ENCODE results near the gene FRMD4A.

The FRMD4A gene

DNA sequence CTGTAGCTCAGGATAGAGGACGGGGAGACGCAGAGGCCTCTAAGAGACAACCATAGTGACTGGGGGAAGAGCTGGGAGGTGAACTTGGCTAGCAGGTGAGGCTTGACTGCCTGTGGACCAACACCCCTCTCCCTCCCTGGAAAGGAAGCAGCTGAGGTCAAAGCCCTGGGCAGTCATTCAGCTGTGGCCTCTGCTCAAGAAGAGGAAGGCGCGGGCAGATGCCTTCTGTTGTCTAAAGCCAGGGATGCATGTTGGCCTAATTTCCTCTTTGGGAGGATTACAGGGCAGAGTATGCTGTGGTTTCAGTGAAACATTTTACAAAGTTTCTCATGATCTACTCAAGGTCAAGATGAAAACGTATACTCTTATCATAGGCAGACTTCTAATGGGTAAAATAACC is 416.8 kb downstream of the FRMD4A start:
- TF ChIP-seq, protein P1, sequence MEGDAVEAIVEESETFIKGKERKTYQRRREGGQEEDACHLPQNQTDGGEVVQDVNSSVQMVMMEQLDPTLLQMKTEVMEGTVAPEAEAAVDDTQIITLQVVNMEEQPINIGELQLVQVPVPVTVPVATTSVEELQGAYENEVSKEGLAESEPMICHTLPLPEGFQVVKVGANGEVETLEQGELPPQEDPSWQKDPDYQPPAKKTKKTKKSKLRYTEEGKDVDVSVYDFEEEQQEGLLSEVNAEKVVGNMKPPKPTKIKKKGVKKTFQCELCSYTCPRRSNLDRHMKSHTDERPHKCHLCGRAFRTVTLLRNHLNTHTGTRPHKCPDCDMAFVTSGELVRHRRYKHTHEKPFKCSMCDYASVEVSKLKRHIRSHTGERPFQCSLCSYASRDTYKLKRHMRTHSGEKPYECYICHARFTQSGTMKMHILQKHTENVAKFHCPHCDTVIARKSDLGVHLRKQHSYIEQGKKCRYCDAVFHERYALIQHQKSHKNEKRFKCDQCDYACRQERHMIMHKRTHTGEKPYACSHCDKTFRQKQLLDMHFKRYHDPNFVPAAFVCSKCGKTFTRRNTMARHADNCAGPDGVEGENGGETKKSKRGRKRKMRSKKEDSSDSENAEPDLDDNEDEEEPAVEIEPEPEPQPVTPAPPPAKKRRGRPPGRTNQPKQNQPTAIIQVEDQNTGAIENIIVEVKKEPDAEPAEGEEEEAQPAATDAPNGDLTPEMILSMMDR (IDR thresholded peaks at IDR 0.05; ENCODE audit: insufficient read depth, low read length), result no peak
- TF ChIP-seq GABPA (IDR thresholded peaks at IDR 0.05; ENCODE audit: low read depth), result no peak
- TF ChIP-seq, protein P2, sequence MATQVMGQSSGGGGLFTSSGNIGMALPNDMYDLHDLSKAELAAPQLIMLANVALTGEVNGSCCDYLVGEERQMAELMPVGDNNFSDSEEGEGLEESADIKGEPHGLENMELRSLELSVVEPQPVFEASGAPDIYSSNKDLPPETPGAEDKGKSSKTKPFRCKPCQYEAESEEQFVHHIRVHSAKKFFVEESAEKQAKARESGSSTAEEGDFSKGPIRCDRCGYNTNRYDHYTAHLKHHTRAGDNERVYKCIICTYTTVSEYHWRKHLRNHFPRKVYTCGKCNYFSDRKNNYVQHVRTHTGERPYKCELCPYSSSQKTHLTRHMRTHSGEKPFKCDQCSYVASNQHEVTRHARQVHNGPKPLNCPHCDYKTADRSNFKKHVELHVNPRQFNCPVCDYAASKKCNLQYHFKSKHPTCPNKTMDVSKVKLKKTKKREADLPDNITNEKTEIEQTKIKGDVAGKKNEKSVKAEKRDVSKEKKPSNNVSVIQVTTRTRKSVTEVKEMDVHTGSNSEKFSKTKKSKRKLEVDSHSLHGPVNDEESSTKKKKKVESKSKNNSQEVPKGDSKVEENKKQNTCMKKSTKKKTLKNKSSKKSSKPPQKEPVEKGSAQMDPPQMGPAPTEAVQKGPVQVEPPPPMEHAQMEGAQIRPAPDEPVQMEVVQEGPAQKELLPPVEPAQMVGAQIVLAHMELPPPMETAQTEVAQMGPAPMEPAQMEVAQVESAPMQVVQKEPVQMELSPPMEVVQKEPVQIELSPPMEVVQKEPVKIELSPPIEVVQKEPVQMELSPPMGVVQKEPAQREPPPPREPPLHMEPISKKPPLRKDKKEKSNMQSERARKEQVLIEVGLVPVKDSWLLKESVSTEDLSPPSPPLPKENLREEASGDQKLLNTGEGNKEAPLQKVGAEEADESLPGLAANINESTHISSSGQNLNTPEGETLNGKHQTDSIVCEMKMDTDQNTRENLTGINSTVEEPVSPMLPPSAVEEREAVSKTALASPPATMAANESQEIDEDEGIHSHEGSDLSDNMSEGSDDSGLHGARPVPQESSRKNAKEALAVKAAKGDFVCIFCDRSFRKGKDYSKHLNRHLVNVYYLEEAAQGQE (IDR thresholded peaks at IDR 0.05; ENCODE audit: insufficient replicate concordance, low read depth), result no peak
- TF ChIP-seq SPI1 (IDR thresholded peaks at IDR 0.05; ENCODE audit: borderline replicate concordance, low read depth), result no peak
- no peak for TF ChIP-seq POLR2AphosphoS5 (IDR thresholded peaks at IDR 0.05; ENCODE audit: low read depth)
- Histone ChIP-seq H3K27me3 (ENCODE audit: insufficient read depth, poor library complexity, severe bottlenecking) (no peaks in the 10 kb centered on the region), H3K4me3 (replicated peaks; ENCODE audit: insufficient read depth, low read length) (no peak overlapping the region), H3K27ac (replicated peaks) (no peak overlapping the region)
- DNase-seq (ENCODE audit: low read depth in 1 of 2, low spot score in 1 of 2), result no peak

DNA sequence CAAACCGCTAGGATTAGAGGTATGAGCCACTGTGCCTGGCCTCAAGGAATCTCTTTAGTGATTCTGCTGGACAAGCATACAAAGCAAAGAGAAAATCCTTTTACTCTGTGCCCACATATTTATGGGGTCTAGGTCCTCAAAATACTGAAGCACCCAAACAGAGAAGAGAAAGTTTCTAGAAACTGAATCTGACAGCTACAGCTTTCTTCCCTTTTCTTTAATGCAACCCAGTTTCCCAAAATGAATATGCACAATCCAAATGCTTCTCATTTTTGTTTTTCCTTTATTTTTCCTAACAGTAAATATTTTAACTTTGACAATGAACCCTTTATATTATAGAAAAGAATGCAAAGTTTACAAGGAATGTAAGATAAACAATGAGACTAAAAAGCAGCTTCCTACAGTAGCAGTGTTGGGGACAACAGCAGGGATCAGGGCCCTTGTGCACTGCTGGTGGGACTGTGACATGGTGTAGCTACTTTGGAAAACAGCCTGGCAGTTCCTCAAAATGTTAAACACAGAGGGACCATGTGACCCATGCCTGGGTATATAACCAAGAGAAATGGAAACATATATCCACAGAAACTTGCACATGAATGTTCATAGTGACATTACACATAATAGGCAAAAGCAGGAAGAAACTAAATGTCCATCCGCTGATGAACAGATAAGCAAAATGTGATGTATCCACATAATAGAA is 418.8 kb downstream of the FRMD4A start:
- TF ChIP-seq POLR2AphosphoS5 (IDR thresholded peaks at IDR 0.05; ENCODE audit: low read depth) (no peak), SPI1 (IDR thresholded peaks at IDR 0.05; ENCODE audit: borderline replicate concordance, low read depth) (no peak), GABPA (IDR thresholded peaks at IDR 0.05; ENCODE audit: low read depth) (no peak)
- TF ChIP-seq, protein P1 (IDR thresholded peaks at IDR 0.05; ENCODE audit: insufficient read depth, low read length), result no peak
- TF ChIP-seq, protein P2 (IDR thresholded peaks at IDR 0.05; ENCODE audit: insufficient replicate concordance, low read depth), result no peak
- DNase-seq (ENCODE audit: low read depth in 1 of 2, low spot score in 1 of 2), result no peak
- Histone ChIP-seq H3K27ac (replicated peaks) (no peak overlapping the region), H3K27me3 (ENCODE audit: insufficient read depth, poor library complexity, severe bottlenecking) (no peaks in the 10 kb centered on the region), H3K4me3 (replicated peaks; ENCODE audit: insufficient read depth, low read length) (no peak overlapping the region)

DNA sequence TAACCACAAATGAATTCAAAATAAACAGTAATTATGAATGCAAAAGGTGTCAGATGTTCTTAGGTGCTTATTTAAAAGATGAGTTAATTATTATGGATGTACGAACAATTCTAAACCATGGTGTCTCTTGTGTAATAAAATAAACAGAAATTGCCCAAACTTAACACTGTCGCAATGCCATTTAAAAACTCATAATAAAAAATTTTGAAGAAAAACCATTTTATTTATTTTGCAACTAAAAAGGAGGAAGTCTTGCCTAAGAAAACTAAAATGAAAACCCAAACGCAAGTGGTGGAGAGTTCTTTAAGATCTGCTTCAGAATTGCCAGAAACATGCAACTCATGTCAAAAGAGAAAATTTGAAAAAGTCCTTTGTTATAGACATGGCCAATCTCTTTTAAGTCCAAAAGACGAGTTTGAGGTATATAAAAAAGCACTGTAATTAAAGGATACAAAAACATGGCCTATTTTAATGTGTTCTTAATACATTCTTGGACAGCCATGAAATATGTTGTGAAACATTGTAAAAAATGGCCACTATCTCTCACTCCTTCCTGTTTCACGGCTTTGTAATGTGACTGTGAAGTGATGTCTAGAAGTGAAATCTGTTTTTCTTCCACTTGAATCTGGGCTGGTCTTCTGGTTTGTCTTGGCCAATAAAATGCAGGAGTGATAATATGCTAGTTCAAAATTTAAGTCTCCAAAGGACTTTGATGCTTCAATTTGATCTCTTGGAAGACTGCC is 421.0 kb downstream of the FRMD4A start:
- no peak overlapping the region for H3K27ac ChIP-seq (replicated peaks)
- H3K4me3 ChIP-seq (replicated peaks; ENCODE audit: insufficient read depth, low read length), result no peak overlapping the region
- no peak for DNase-seq (ENCODE audit: low read depth in 1 of 2, low spot score in 1 of 2)
- TF ChIP-seq SPI1 (IDR thresholded peaks at IDR 0.05; ENCODE audit: borderline replicate concordance, low read depth), result no peak
- TF ChIP-seq, protein P2 (IDR thresholded peaks at IDR 0.05; ENCODE audit: insufficient replicate concordance, low read depth), result no peak
- no peak for TF ChIP-seq POLR2AphosphoS5 (IDR thresholded peaks at IDR 0.05; ENCODE audit: low read depth)
- TF ChIP-seq GABPA (IDR thresholded peaks at IDR 0.05; ENCODE audit: low read depth), result no peak
- TF ChIP-seq, protein P1 (IDR thresholded peaks at IDR 0.05; ENCODE audit: insufficient read depth, low read length), result no peak
- no peaks in the 10 kb centered on the region for H3K27me3 ChIP-seq (ENCODE audit: insufficient read depth, poor library complexity, severe bottlenecking)

All from HL-60 (cell line).